GM21619 (cell line): ENCODE data around the gene RNF126.
"Not testable (repeated sequence)": the region's sequence is repeated elsewhere in the genome, so short reads cannot be mapped to it uniquely, and the experiment has no call there.

Experiments used
- ATAC-seq: cut with Tn5 transposase; IDR thresholded peaks from one replicate; pipeline ENCODE4 v1.9.1; 2021; ENCODE audit not compliant: unreplicated experiment

Gene RNF126

DNA sequence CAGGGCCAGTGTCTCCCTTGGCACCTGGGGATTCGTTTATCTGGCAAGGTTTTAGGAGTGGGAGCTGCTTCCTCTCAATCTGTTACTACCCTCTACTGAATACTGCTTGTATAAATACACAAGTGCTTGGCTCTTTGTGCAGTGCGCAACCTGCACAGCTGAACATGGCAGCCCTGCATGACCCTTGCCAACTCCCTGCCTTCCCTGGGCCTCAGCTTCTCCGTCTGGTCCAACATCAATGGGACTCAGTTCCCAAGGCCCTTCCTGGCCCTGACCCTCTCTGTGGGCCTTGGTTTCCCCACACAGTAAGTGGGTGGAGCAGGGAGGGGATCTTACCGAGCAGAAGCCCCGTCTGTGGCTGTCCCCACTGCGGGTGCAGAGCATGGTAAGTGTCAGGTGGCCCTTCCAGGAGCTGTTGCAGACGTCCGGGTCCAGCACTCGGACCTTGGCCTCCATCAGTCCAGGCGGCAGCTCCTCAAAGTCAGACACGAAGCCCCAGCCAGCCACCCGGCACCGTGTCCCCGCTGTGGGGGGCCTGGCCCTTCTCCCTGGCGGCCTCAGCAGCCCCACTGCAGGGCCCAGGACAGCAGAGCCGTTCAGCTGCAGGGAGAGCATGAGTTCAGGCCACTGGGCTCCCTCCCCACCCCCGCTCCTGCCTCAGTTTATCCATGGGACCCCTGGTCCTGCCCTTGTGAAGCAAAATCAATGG is 23.7 kb upstream of the RNF126 start:
- ATAC-seq, result no peak

DNA sequence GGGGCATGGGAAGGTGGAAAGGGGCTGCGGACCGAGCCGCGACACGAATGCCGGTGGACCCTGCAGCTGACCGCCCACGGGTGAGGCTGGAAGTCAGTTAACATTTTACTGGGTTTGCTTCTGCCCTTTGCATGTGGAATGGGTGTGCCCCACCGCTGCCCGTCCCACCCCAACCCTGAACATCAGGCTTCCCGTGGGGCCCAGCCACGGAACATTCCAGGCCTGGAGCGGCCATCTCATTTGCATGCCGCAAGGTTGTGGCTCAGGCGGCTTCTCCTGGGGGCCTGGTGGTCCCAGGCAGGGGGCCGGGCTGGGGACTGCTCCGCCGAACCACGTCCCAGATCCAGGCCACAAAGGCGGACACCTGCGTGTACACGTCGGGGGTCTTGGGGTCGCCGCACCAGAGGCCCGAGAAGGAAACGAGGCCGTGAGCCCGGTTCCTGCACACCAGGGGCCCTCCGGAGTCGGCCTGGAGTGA is 22.5 kb upstream of the RNF126 start:
- ATAC-seq, result no peak

DNA sequence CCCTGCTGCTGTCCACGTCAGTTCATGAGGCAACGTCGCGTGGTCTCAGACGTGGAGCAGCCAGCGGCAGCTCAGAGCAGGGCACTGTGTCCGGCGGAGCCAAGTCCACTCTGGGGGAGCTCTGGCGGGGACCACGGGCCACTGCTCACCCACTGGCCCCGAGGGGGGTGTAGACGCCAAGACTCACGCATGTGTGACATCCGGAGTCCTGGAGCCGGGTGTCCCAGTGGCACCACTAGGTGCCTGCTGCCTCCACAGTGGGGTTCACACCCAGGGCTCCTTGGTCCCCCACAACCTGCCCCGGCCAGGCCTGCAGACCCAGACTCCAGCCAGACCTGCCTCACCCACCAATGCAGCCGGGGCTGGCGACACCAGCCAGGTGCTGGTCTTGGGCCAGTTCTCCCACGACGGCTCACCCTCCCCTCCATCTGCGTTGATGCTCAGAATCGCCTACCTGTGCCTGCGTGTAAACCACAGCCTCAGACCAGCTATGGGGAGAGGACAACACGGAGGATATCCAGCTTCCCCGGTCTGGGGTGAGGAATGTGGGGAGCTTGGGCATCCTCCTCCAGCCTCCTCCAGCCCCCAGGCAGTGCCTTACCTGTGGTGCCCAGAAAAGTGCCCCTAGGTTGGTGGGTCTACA is 19.8 kb upstream of the RNF126 start:
- ATAC-seq, result no peak

DNA sequence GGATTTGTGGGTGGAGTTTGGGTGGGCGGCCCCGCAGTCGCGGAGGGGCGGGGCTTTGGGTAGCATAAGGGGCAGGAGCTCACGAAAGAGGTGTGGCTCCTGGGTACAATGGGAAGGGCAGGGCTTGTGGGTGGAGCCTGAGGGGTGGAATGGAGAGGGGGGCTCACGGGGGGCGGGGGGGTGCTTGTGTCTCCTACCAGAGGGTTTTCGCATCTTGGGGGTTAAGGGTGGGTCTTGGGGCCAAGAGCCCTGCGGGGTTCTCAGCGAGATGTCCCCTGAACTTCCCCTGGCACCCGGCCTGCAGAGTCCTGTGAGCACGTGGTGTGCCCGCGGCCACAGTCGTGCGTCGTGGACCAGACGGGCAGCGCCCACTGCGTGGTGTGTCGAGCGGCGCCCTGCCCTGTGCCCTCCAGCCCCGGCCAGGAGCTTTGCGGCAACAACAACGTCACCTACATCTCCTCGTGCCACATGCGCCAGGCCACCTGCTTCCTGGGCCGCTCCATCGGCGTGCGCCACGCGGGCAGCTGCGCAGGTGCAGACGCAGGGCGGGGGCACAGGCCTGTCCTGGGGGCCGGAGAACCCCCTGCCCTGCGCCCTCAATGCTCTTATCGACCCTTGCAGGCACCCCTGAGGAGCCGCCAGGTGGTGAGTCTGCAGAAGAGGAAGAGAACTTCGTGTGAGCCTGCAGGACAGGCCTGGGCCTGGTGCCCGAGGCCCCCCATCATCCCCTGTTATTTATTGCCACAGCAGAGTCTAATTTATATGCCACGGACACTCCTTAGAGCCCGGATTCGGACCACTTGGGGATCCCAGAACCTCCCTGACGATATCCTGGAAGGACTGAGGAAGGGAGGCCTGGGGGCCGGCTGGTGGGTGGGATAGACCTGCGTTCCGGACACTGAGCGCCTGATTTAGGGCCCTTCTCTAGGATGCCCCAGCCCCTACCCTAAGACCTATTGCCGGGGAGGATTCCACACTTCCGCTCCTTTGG is 18.3 kb upstream of the RNF126 start:
- ATAC-seq, result no peak

DNA sequence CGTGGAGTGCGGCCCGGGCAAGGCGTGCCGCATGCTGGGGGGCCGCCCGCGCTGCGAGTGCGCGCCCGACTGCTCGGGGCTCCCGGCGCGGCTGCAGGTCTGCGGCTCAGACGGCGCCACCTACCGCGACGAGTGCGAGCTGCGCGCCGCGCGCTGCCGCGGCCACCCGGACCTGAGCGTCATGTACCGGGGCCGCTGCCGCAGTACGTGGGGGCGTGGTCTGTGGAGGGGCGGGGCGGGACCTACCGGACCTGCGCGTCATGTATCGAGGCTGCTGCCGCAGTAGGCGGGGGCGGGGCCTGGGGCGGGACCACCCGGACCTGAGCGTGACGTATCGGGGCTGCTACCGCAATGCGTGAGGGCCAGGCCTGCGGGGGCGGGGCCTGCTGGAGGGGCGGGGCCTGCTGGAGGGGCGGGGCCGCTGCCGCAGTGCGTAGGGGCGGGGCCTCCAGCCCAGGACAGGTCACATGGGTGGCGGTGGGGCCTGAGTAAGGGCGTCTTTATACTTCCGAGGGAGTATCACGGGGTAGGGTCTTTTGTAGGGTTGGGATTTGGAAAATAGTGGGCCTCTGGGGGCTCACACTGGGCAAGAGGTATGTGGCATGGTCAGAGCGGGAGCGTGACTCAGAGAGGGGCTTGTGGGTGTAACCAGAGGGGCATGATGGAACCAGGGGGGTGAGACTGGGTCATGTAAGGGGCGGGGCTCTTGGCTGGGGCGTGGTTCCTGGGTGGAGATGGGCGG is 17.4 kb upstream of the RNF126 start:
- ATAC-seq, result peak; percentile 67

DNA sequence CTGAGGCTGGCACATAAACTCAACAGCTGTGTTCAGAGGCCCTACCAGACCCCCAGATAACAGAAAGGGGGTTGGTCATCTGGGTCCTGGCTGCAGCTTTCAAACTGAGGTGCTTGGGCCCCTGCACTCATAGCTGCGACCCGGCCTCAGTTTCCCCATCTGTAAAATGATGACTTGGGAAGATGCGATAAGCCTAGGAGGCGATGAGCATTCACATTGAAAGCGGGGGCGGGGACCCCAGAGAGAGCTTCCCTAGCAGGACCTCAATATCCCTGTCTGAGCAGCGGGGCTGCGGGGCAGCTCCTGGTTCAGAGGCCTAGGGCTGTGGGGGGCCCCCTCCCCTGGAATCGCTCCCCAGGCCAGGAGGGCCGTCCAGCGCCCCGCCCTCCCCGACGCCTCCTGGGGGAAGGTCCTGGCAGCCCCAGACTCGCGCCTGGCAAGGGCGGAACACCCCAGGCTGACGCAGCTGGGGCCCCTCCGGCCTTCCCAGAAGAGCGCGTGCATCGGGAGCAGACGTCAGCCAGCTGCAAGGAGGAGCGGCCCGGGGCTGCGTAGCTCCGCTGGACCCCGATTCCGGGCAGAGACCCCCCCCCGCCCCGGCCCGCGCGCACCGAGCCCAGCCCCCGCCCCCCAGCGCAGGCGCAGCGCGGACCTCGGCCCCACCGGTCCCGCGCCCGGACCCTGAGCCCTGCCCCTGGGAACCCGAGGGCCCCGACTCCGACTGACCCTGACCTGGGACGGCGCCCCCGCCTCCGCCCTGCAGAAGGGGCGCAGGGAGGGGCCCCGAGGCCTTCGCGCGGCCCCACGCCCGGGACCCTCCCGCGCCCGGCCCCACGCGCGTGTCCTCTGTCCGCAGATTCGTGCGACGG is 16.6 kb upstream of the RNF126 start:
- peak; percentile 15 for ATAC-seq

DNA sequence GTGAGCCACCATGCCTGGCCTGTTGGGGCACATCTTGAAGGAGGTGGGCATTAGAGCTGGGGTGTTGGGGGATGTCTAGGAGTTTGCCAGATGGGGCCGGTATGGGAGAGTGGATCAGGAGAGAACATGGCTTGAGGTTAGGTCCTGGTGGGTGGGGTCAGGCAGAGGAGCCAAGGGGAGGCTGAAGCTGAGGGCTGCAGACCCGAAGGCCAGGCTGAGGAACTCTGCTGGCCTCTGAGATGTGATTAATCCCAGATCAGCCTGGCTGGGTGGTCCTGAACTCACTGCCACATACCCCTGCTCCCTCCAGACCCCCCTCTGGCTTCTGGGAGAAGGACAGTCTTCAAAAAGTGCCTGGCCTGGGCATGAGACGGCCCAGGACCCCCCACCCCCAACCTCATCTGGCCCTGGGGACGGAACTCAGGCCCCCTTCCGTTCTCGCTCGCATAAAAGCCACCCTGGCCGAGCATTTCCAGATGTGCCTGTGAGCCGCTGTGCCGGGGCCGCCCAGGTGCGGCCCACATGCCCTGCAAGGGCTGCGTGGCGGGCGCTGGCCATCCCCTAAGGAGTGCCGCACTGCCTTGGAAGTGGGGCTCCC is 15.9 kb upstream of the RNF126 start:
- no peak for ATAC-seq

DNA sequence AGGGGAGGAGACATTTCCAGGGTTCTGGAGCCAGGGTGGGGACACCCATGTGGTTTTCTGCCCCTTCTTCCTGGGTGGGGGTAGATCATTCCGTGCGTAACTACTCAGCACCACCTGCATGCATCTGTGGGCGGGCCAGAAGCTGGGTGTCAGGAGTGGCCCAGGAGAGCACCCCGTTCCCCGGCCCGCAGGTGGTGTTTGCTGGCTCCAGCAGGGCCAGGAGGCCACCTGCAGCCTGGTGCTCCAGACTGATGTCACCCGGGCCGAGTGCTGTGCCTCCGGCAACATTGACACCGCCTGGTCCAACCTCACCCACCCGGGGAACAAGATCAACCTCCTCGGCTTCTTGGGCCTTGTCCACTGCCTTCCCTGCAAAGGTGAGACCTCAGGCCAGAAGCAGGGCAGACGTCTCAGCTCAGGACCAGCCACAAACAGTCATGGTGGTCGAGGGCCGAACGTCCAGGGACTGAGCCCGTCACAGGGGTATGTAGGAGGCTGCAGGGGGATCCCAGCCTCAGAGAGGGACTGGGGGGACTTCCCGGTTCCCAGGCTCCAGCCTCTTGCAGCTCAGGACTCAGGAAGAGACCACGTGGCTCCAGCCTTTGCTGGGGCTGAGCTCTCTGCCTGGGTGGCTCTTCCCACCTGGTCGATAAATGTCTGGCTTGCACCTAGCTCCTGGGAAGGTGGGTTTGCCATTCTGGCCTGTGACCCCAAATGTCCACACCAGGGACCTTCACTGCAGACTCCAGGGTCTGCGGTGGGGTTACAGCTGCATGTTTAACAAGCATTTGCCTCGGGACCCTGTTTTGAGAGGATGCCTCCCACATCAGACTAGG is 14.8 kb upstream of the RNF126 start:
- ATAC-seq, result no peak

DNA sequence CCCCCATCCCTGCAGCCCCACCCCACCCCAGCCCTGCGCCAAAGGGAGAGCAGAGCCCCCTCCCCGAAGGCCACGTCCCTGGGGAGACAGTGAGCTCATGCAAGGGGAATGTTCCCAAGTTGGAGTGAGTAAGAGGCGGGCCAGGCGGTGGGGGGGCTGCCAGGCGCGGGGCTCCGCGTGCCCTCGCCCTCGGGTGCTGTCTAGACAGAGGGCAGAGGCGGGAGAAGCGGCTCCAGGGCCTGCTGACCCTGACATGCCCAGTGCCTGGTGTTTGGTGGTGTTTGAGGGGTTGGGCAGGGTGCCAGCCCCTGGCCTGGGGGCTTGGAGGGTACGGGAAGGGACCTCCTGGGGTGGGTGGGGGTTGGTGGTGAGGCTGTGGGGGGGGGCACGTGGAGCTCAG is 14.2 kb upstream of the RNF126 start:
- ATAC-seq, result no peak

DNA sequence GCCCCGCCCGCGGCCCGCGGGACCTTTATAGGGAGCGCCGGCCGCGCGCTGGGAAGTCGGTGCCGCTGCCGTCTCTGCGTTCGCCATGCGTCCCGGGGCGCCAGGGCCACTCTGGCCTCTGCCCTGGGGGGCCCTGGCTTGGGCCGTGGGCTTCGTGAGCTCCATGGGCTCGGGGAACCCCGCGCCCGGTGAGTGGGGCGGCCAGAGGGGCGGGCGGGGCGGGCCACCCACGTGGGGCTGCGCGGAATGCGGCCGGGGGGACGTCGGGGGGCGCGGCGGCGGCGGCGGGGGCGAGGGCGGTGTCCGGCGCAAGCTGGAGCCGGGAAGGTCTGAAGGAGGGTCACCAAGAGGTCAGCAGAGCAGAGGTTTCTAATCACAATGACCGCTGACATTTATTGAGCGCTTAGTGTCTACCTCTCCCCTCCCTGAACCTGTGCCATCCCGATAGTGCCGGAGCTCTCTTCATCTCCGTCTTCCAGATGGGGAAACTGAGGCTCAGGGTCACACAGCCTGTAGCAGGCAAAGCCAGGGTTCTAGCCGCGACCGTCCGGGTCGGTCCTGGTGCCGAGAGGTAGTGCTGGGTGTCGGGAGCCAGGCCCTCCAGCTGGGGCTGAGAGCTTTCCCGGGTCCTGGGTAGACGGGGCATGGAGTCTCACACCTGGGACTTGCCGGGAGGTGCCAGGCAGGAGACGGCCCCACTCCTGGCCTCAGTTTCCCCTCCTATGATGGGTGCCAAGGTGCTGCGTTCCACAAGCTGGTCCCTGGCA is 13.5 kb upstream of the RNF126 start, which contains the start of gene FSTL3:
TSS of gene FSTL3 (plus strand) at position 54 of the 767 bp plus-strand sequence. CDS start at position 86, 32 bp downstream.
- ATAC-seq, result no peak

DNA sequence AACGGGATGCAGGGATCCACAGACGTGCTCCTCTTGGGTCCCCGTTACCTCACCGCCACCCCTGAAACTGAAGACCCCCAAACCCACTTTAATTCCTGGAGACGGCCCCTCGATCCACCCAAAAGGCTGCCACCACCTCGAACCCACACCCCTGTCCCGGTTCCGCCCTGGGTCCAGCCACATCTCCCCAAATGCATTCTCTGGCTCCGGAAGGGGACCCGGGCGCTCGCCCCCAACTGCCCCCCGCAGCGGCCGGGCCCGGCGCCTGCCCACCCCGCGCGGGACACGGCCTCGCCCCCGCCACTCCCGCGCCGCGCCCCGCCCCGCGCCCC is 13.0 kb upstream of the RNF126 start:
- no peak for ATAC-seq

DNA sequence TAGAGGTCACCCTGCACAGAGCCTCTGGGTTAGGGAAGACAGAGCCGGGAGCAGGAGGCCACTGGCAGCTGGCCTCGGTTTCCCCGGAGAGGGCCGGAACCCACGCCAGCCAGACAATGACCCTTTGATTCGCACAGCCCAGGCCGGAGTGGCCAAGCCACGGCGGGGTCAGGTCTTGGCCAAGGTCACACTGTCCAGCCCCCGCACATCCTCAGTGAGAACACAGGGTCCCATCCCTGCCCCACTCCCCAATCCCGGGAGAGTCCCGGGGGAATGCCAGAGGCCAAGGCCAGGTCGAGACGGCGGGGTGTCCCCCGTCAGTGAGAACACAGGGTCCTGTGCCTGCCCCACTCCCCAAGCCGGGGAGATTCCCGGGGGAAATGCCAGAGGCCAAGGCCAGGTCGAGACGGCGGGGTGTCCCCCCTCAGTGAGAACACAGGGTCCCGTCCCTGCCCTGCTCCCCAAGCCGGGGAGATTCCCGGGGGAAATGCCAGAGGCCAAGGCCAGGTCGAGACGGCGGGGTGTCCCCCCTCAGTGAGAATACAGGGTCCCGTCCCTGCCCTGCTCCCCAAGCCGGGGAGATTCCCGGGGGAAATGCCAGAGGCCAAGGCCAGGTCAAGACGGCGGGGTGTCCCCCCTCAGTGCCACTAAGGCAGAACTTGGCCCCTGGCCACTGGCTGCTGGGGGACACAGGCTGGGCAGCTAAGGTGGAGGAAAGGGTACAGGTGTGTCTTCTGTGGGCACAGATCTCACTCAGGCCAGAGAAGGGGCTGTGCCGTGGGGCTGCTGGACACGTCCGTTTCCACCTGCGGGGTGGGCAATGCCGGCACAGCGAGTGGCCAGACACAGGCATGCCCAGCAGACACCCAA is 11.5 kb upstream of the RNF126 start:
- ATAC-seq, result no peak

DNA sequence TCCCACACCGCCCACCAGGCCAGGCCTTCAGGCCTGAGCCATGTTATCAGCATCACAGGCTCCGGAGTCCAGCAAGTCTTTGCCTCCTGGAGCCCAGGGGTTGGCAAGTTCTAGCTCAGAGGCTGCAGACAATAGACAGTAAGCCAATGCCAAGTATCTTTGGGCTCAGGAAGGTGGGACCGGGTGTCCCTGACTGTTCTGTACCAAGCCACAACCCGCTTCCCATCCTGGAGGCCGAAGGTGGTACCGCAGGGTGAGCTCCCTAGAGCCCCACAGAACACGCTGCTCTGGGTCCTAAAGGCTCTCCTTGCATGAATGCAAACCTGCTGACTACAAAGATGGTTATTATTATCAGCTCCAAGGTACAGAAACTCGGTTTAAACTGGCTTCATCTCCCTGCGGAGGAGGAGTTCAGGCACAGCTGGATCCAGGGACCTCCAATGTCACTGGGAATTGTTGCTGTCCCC is 7.6 kb upstream of the RNF126 start:
- no peak for ATAC-seq

DNA sequence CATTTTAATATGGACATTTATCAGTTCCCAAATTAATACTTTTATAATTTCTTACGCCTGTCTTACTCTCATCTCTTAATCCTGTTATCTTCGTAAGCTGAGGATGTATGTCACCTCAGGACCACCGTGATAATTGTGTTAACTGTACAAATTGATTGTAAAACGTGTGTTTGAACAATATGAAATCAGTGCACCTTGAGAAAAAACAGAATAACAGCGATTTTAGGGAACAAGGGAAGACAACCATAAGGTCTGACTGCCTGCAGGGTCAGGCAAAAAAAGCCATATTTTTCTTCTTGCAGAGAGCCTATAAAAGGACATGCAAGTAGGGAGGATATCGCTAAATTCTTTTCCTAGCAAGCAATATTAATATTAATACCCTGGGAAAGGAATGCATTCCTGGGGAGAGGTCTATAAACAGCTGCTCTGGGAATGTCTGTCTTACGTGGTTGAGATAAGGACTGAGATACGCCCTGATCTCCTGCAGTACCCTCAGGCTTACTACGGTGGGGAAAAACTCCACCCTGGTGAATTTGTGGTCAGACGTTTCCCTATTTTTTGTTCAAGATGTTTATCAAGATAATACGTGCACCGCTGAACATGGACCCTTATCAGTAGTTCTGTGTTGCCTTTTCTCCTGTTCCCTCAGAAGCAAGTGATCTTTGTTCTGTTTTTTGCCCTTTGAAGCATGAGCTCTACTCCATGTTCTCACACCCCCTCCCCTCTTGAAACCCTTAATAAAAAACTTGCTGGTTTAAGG is 5.8 kb upstream of the RNF126 start:
- ATAC-seq, result not testable (repeated sequence)

DNA sequence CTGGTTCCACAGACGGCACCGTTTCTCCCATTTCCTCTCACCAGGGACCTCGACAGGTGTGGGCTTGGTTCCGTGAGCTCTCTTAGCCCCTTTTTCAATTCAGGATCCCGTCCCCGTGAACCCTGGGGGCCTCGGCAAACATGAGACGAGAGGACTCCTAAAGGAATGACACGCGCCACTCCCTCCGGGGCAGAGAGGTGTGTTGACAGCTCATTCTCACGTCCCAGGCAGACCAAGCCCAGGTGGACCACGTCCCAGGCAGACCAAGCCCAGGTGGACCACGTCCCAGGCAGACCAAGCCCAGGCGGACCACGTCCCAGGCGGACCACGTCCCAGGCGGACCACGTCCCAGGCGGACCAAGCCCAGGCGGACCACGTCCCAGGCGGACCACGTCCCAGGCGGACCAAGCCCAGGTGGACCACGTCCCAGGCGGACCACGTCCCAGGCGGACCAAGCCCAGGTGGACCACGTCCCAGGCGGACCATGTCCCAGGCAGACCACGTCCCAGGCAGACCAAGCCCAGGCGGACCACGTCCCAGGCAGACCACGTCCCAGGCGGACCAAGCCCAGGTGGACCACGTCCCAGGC is 4.1 kb upstream of the RNF126 start:
- ATAC-seq, result not testable (repeated sequence)
